Osteoblast (primary cell): ENCODE results near the gene HCAR2. TPM values are rescaled to one million over a fixed set of nuclear protein-coding genes. Genes with fewer than 3 reads are reported as not detected.
A peak's percentile ranks its signal among the peaks of the same experiment; 100 is the strongest.
"Not testable (repeated sequence)": the region's sequence is repeated elsewhere in the genome, so short reads cannot be mapped to it uniquely, and the experiment has no call there.

Source experiments
- DNase-seq: peaks from one replicate; pipeline ENCODE4 v3.0.0; 2011; ENCODE audit warnings: low spot score, mixed read lengths; ENCODE audit not compliant: insufficient read length; ENCODE audit errors: missing footprints
- H2AFZ ChIP-seq: 2 replicates; pipeline ENCODE4 v1.6.0; 2011; ENCODE audit warnings: mild to moderate bottlenecking, low read length
- H3K27ac ChIP-seq: 2 replicates; pipeline ENCODE4 v1.5.1; 2011; ENCODE audit warnings: mild to moderate bottlenecking, low read depth, low read length, moderate library complexity
- H3K27me3 ChIP-seq: 2 replicates; pipeline ENCODE4 v1.6.0; 2012; ENCODE audit warnings: mild to moderate bottlenecking, control low read depth, inconsistent platforms, low read length, moderate library complexity; ENCODE audit not compliant: insufficient read depth
- H3K36me3 ChIP-seq: 2 replicates; pipeline ENCODE4 v1.5.1; 2011; ENCODE audit warnings: mild to moderate bottlenecking, low read length, control low read depth, moderate library complexity; ENCODE audit not compliant: insufficient read depth
- H3K4me1 ChIP-seq: 2 replicates; pipeline ENCODE4 v1.5.1; 2011; ENCODE audit warnings: mild to moderate bottlenecking, low read length, control low read depth, moderate library complexity; ENCODE audit not compliant: insufficient read depth
- H3K4me2 ChIP-seq: 2 replicates; pipeline ENCODE4 v1.6.0; 2011; ENCODE audit warnings: mild to moderate bottlenecking, low read length; ENCODE audit not compliant: insufficient read depth
- H3K4me3 ChIP-seq: fragments of 200-600 bp; sonication (generic); 3 replicates; pipeline ENCODE4 v1.5.1; 2012; ENCODE audit warnings: mild to moderate bottlenecking, low read length, inconsistent platforms; ENCODE audit not compliant: insufficient read depth
- H3K79me2 ChIP-seq: 2 replicates; pipeline ENCODE4 v1.6.0; 2012; ENCODE audit warnings: mild to moderate bottlenecking, low read length, control low read depth, inconsistent platforms; ENCODE audit not compliant: insufficient read depth
- H3K9me3 ChIP-seq: 2 replicates; pipeline ENCODE4 v1.5.1; 2011; ENCODE audit warnings: low read depth, low read length, control low read depth
- H4K20me1 ChIP-seq: 2 replicates; pipeline ENCODE4 v1.6.0; 2012; ENCODE audit warnings: mild to moderate bottlenecking, low read length, control low read depth; ENCODE audit not compliant: insufficient read depth
- total RNA-seq: library from RNA; depleted of rRNA; stranded (reverse); fragments of >200 nt; gene quantifications from 2 replicates; pipeline ENCODE4 v1.2.3, GENCODE V29; 2012
- TF ChIP-seq, protein P1 (sequence below): IDR thresholded peaks from 2 replicates; pipeline ENCODE4 v1.5.1; 2011; ENCODE audit warnings: mild to moderate bottlenecking, low read depth, low read length, moderate library complexity; ENCODE audit errors: extremely low read depth

Gene HCAR2
- not detected in 2 replicates for total RNA-seq

DNA sequence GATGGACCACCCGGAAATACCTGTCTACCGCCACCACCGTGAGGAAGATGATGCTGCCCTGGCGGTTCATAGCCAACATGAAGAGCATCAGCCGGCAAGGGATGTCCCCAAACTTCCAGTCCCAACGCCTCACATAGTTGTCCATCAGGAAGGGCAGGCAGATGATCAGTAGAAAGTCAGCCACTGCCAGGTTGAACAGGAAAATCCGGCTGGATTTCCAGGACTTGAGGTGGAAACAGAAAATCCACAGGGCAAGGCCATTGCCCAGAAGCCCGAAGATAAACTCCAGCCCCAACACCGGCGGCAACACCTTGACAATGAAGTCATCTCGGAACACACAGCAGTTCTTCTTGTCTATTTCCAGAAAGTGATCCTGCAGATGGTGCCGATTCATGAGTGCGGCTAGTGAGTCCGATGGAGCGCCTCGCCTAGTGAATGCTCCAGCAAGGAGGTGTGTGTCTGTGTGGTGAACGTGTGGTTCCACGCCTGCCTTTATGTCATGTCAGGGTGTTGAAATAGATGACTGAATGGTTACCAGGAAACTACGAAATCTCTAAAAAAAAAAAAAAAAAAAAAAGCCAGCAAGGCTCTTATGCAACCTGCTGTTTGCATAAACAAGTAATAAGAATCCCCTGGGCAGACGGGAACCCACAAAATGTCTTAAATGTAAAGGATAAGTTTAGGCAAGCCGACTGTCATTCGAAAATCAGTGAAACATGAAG, at the start of gene HCAR2:
HCAR2 (minus strand) TSS at position 468 of the 722 bp plus-strand sequence; CDS start at position 394, 74 bp downstream.
- not testable (repeated sequence) for H3K4me2 ChIP-seq, H3K4me3 ChIP-seq, H3K27me3 ChIP-seq, DNase-seq, H2AFZ ChIP-seq, H3K79me2 ChIP-seq, H3K27ac ChIP-seq, H3K9me3 ChIP-seq, H3K4me1 ChIP-seq, H3K36me3 ChIP-seq, H4K20me1 ChIP-seq

DNA sequence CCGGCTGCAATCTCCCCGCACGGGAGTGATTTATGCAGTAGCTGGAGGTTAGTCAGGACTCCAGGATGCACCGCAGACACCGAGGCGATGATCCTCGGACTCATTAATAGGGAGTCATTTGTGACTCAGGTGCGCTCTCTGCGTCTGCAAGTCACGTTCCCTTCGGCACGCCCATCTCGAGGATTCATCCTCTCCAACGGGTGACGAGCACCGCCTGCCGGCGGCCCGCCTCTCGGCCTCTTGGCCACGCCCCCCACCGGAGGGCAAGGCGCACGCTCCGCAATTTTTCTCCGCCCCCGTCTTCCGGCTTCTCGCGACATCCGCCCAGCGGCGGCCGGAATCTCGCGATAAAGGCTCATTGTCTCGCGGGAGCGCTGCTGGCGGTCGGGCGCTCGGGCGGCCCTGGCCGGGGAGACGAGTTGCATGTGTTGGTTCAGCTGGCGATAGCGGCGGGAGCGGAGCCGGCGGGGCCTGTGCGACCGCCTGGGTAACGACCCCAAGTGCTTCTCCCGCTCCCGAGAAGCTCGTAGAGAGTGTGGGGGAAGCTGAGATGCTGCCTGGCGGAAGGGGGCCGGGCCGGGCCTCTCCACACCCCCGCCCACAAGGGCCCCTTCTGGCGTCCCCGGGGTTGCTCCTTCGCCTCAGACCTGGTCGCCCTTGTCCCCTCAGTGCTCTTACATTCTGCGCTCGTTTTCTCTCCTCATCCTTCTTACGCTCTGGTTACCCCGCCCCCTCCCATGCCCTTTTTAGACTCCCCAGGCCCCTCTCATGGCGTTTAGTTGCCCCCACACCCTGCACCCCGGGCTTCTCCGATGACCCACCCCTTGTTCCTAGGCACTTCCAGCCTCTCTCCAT, 49.5 kb upstream of the HCAR2 start, which contains the start of gene DENR:
DENR (plus strand) TSS at position 361 of the 855 bp plus-strand sequence. CDS start 878 bp downstream, outside the sequence.
- Histone ChIP-seq H4K20me1 (peaks cover 4% of the 10 kb centered on the region), H3K79me2 (peaks cover 45% of the 10 kb centered on the region), H3K9me3 (no peaks in the 10 kb centered on the region), H3K4me1 (peaks cover 10% of the 10 kb centered on the region), H3K27ac (peak within 1 kb of the TSS; percentile 85), H3K27me3 (no peaks in the 10 kb centered on the region), H2AFZ (peak within 1 kb of the TSS; percentile 95), H3K4me3 (peak within 1 kb of the TSS; percentile 97), H3K36me3 (peaks cover 35% of the 10 kb centered on the region), H3K4me2 (peak within 1 kb of the TSS; percentile 99)
- TF ChIP-seq, protein P1, sequence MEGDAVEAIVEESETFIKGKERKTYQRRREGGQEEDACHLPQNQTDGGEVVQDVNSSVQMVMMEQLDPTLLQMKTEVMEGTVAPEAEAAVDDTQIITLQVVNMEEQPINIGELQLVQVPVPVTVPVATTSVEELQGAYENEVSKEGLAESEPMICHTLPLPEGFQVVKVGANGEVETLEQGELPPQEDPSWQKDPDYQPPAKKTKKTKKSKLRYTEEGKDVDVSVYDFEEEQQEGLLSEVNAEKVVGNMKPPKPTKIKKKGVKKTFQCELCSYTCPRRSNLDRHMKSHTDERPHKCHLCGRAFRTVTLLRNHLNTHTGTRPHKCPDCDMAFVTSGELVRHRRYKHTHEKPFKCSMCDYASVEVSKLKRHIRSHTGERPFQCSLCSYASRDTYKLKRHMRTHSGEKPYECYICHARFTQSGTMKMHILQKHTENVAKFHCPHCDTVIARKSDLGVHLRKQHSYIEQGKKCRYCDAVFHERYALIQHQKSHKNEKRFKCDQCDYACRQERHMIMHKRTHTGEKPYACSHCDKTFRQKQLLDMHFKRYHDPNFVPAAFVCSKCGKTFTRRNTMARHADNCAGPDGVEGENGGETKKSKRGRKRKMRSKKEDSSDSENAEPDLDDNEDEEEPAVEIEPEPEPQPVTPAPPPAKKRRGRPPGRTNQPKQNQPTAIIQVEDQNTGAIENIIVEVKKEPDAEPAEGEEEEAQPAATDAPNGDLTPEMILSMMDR = peak; percentile 91
- DNase-seq = peak; percentile 96

DNA sequence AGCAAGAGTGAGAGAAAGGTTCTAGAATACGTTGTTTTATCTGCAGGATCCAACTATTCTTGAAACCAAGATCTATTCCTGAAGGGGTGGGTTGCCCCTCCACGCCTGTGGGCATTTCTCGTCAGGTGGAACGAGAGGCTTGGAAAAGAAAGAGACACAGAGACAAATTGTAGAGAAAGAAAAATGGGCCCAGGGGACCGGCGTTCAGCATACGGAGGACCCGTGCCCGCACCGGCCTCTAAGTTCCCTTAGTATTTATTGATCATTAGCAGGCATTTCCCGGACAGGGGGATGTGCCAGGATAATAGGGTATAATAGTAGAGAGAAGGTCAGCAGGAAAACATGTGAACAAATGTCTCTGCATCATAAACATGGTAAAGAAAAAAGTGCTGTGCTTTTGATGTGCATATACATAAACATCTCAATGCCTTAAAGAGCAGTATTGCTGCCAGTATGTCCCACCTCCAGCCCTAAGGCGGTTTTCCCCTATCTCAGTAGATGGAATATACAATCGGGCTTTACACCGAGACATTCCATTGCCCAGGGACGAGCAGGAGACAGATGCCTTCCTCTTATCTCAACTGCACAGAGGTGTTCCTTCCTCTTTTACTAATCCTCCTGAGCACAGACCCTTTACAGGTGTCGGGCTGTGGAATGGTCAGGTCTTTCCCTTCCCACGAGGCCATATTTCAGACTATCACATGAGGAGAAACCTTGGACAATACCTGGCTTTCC, 47.8 kb upstream of the HCAR2 start:
- not testable (repeated sequence) for H3K27me3 ChIP-seq, H3K9me3 ChIP-seq, H3K27ac ChIP-seq, DNase-seq, H3K4me2 ChIP-seq, H4K20me1 ChIP-seq, H3K4me3 ChIP-seq, H2AFZ ChIP-seq
- H3K4me1 ChIP-seq = peaks cover 10% of the 10 kb centered on the region
- peaks cover 29% of the 10 kb centered on the region for H3K79me2 ChIP-seq
- H3K36me3 ChIP-seq = peaks cover 20% of the 10 kb centered on the region

DNA sequence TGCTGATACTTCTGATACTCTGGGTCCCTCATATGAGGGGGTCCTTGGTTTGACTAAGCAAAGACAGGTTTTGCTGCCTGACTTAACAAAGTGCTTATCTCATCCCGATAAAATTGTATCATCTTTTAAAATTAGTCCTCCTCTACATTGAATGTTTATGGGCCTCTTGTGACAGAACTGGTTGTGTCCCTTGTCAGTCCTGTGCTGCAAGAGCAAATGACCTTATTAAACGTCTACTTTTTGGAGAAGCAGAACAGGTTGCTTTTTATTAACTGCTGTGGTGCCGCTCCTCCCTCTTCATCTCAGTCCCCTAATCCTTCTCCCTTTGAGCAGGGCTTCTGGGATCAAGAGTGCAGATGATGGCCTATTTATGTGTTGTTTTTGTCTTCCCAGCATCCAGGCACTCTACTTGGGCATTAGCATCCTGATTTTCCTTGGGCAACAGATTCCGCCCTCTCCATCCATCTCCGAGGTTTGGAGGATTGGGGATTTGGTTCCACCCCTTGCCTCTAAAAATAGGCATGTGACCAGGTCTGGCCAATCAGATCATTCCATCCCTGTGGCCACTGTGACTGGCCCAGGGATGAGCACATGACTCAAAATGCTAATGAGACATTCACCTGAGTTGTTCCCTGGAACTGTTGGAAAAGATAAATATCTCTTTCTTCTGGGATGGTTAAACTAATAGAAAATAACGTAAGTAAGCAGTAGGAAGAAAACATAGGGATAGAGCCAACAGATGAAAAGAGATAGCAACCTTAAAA, 46.6 kb upstream of the HCAR2 start:
- Histone ChIP-seq H3K4me2 (no peak overlapping the region), H4K20me1 (no peaks in the 10 kb centered on the region), H3K79me2 (peaks cover 21% of the 10 kb centered on the region), H3K27me3 (no peaks in the 10 kb centered on the region), H2AFZ (peak overlapping the region; percentile 59), H3K36me3 (peaks cover 10% of the 10 kb centered on the region), H3K4me1 (peaks cover 10% of the 10 kb centered on the region), H3K9me3 (no peaks in the 10 kb centered on the region), H3K4me3 (no peak overlapping the region), H3K27ac (no peak overlapping the region)
- TF ChIP-seq, protein P1 = no peak
- peak; percentile 50 for DNase-seq
